Measurements from ENCODE around the gene BNC1. TPM values are rescaled to one million over a fixed set of nuclear protein-coding genes. Genes with fewer than 3 reads are reported as not detected.
A peak's percentile ranks its signal among the peaks of the same experiment; 100 is the strongest.

BNC1 gene
- total and polyA plus RNA-seq, 11 donors = 0.08 to 24.5 (median 0.17) TPM; not detected in 2

DNA sequence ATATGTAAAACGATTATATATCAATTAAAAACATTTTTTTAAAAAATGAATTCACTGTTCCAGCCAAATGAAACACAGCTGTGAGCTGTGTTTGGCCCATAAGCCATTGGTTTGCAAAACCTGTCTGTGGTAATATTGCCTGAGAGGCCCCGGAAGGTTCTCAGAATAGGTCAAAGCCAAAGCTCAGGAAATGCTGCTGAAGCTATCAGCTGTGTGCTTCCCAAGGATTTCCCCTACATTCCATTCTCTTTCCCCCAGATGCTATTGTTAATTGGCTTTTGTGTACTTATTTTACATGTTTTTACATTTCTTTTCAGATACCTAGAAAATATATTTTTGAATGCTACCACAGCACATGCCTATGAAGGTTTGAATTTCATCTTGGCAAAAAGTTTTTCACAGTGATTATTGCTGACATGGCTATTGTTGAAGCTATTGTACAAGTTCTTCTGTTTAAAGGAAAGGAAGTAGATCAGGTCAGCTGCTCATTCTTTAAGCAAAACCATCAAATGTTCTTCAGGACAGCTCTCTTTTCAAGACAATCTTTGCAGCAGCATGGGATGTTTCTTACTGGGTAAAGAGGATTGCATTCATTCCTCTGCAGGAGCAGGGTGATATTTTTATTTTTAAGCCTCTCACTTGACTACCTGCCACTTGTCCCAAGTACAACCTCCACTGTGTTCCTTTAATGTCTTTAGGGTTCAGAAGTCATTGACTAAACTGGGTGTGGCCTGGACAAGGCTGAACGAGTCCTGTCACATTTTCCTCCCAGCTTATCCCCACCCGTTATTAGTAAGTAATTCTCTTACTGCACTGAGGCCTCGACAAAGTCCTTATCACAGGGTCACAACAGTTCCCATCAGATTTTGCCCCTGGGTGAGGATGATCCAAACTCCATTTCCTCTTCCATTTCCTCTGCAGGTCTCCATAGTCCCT is 26.3 kb upstream of the BNC1 start:
- peaks cover 0 to 13% (median 0%) of the 10 kb centered on the region in 12 donors for H3K4me1 ChIP-seq
- intact Hi-C loops (cut with DNase I) = no loop called here
- TF ChIP-seq POLR2A (IDR thresholded peaks at IDR 0.05) = no peak
- TF ChIP-seq, protein P1, sequence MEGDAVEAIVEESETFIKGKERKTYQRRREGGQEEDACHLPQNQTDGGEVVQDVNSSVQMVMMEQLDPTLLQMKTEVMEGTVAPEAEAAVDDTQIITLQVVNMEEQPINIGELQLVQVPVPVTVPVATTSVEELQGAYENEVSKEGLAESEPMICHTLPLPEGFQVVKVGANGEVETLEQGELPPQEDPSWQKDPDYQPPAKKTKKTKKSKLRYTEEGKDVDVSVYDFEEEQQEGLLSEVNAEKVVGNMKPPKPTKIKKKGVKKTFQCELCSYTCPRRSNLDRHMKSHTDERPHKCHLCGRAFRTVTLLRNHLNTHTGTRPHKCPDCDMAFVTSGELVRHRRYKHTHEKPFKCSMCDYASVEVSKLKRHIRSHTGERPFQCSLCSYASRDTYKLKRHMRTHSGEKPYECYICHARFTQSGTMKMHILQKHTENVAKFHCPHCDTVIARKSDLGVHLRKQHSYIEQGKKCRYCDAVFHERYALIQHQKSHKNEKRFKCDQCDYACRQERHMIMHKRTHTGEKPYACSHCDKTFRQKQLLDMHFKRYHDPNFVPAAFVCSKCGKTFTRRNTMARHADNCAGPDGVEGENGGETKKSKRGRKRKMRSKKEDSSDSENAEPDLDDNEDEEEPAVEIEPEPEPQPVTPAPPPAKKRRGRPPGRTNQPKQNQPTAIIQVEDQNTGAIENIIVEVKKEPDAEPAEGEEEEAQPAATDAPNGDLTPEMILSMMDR (IDR thresholded peaks at IDR 0.05) = no peak
- H3K27me3 ChIP-seq = peaks cover 0 to 4% (median 0%) of the 10 kb centered on the region in 9 donors
- H3K27ac ChIP-seq = no peak overlapping the region
- no peak for DNase-seq
- 37 to 40% (median 39%) methylated on average over 5 of the region's 5 CpGs for WGBS, 4 donors
- H3K36me3 ChIP-seq = no peaks in the 10 kb centered on the region
- peak in 1 of 4 donors; percentile 45 for ATAC-seq
- no peak overlapping the region for H3K4me3 ChIP-seq
- no peaks in the 10 kb centered on the region for H3K9me3 ChIP-seq

DNA sequence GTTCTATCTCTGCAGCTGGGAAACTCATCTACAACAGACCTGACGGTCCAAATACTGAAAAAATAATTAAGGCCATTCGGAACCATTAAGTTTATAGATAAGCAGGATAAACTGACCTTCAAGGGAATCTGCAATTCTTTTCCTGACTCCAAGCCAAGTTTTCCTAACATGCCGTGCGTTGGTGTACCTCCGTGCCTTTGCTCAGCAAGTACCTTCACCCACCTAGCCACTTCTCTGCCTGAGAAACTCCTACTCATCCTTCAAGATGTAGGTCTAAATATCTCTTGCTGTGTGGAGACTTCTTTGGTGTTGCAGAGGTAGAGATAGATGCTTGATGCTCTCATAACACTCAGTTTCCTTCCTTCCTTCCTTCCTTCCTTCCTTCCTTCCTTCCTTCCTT is 24.2 kb upstream of the BNC1 start:
- 51 to 63% (median 60%) methylated on average over 5 of the region's 5 CpGs for WGBS, 4 donors
- peaks cover 0 to 13% (median 0%) of the 10 kb centered on the region in 12 donors for H3K4me1 ChIP-seq
- no peaks in the 10 kb centered on the region for H3K9me3 ChIP-seq
- no peak overlapping the region for H3K4me3 ChIP-seq
- intact Hi-C loops (cut with DNase I) = no loop called here
- H3K27ac ChIP-seq = no peak overlapping the region
- DNase-seq (no peak), ATAC-seq (no peak)
- no peaks in the 10 kb centered on the region for H3K36me3 ChIP-seq
- TF ChIP-seq POLR2A (IDR thresholded peaks at IDR 0.05) = no peak
- TF ChIP-seq, protein P1 (IDR thresholded peaks at IDR 0.05) = no peak
- peaks cover 0 to 10% (median 0%) of the 10 kb centered on the region in 9 donors for H3K27me3 ChIP-seq

DNA sequence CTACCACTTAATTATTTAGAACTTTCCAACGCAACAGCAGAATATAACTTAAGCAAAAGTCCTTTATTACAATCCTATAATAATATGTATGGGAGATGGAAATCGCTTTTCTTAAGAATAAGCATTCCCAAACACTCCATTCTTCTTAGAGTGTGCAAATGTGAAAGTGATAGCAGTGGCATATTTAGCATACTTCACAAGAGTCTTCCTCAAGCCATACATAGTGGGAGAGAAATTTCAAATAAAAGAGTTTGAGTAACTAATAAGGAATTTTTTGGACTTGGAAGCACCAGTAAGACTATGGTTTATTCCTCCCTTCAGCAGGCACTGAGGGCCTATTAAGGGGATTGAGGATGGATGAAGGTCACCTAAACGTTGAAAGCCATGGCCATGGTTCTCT is 22.1 kb upstream of the BNC1 start:
- 80 to 85% (median 84%) methylated on average over 3 of the region's 3 CpGs for WGBS, 4 donors
- peaks cover 0 to 12% (median 0%) of the 10 kb centered on the region in 12 donors for H3K4me1 ChIP-seq
- DNase-seq (no peak), ATAC-seq (no peak)
- no peak overlapping the region for H3K4me3 ChIP-seq
- H3K27me3 ChIP-seq = peaks cover 0 to 14% (median 0%) of the 10 kb centered on the region in 9 donors
- no peaks in the 10 kb centered on the region for H3K9me3 ChIP-seq
- intact Hi-C loops (cut with DNase I) = no loop called here
- no peak overlapping the region for H3K27ac ChIP-seq
- H3K36me3 ChIP-seq = no peaks in the 10 kb centered on the region
- TF ChIP-seq POLR2A (IDR thresholded peaks at IDR 0.05) = no peak
- TF ChIP-seq, protein P1 (IDR thresholded peaks at IDR 0.05) = no peak

DNA sequence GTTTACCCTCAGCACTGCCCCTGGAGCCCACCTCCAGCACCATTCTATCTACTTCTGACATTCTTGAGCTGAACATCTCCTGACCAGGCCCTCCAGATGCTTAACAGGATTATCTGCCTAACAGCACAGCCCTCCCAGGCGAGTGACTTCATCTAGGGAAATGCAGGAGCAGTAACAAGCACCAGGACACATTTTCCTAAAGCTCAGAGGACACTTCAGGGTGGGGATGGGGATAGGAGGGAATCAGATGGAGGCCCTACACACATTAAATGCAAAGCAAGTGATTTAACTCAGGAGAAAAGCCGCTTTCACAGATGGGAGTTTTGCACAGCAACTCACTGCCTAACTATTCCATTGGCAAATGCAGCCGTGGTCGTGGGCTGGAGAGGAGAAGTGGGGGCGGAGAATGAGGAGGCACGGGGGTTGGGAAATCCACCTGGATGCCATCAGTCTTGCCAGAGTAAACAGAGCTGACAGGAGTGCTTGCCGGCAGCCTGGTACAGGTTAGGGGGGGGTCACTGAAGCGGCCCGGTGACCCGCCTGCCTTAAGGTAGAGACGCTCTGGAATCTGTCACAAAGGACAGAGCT is 21.3 kb upstream of the BNC1 start:
- intact Hi-C loops (cut with DNase I) = no loop called here
- peaks cover 0 to 5% (median 0%) of the 10 kb centered on the region in 12 donors for H3K4me1 ChIP-seq
- H3K27ac ChIP-seq = no peak overlapping the region
- TF ChIP-seq, protein P1 (IDR thresholded peaks at IDR 0.05) = no peak
- ATAC-seq (no peak), DNase-seq (no peak)
- peaks cover 0 to 14% (median 0%) of the 10 kb centered on the region in 9 donors for H3K27me3 ChIP-seq
- 37 to 60% (median 52%) methylated on average over 11 of the region's 11 CpGs for WGBS, 4 donors
- peaks cover 0 to 4% (median 0%) of the 10 kb centered on the region in 12 donors for H3K9me3 ChIP-seq
- no peaks in the 10 kb centered on the region for H3K36me3 ChIP-seq
- no peak overlapping the region for H3K4me3 ChIP-seq

Measured in heart left ventricle (tissue), 16 donors.